HEK293 (cell line): ENCODE data around the gene ZNF790.

Source experiments
- AEBP2 ChIP-seq: fragments of 450-650 bp; formaldehyde crosslinking; IDR thresholded peaks from 2 replicates; pipeline ENCODE4 v1.5.1; 2016; ENCODE audit warnings: missing biosample characterization, missing genetic modification characterization, borderline replicate concordance
- BCL11A ChIP-seq: fragments of 450-650 bp; formaldehyde crosslinking; IDR thresholded peaks from 2 replicates; pipeline ENCODE4 v1.5.1; 2016; ENCODE audit warnings: low read depth, missing biosample characterization, missing genetic modification characterization
- GFI1B ChIP-seq: fragments of 450-650 bp; formaldehyde crosslinking; IDR thresholded peaks from 2 replicates; pipeline ENCODE4 v1.5.1; 2016; ENCODE audit warnings: missing biosample characterization, missing genetic modification characterization
- IKZF3 ChIP-seq: fragments of 450-650 bp; IDR thresholded peaks from 2 replicates; pipeline ENCODE4 v1.5.0; 2018; ENCODE audit warnings: missing biosample characterization, mild to moderate bottlenecking, missing genetic modification characterization, moderate library complexity
- SCRT2 ChIP-seq: fragments of 450-650 bp; formaldehyde crosslinking; IDR thresholded peaks from 2 replicates; pipeline ENCODE4 v1.5.1; 2016; ENCODE audit warnings: missing biosample characterization, missing genetic modification characterization
- SP3 ChIP-seq: fragments of 450-650 bp; formaldehyde crosslinking; IDR thresholded peaks from 2 replicates; pipeline ENCODE4 v1.5.1; 2016; ENCODE audit warnings: missing biosample characterization, missing genetic modification characterization
- SP7 ChIP-seq: fragments of 450-650 bp; formaldehyde crosslinking; IDR thresholded peaks from 2 replicates; pipeline ENCODE4 v1.5.1; 2016; ENCODE audit warnings: missing biosample characterization, missing genetic modification characterization
- TCF7L2 ChIP-seq: IDR thresholded peaks from 2 replicates; pipeline ENCODE4 v1.6.1; 2011; ENCODE audit warnings: low read depth, mild to moderate bottlenecking, inconsistent platforms, low read length, moderate library complexity, borderline replicate concordance
- ZBTB48 ChIP-seq: fragments of 450-650 bp; formaldehyde crosslinking; IDR thresholded peaks from 2 replicates; pipeline ENCODE4 v1.5.1; 2016; ENCODE audit warnings: missing biosample characterization, missing genetic modification characterization
- ZBTB49 ChIP-seq: fragments of 450-650 bp; formaldehyde crosslinking; IDR thresholded peaks from 2 replicates; pipeline ENCODE4 v1.5.1; 2016; ENCODE audit warnings: missing biosample characterization, missing genetic modification characterization, low read depth
- ZBTB7A ChIP-seq: fragments of 450-650 bp; formaldehyde crosslinking; IDR thresholded peaks from 2 replicates; pipeline ENCODE4 v1.5.1; 2016; ENCODE audit warnings: low read depth, missing biosample characterization, missing genetic modification characterization
- ZNF10 ChIP-seq: fragments of 450-650 bp; formaldehyde crosslinking; IDR thresholded peaks from 2 replicates; pipeline ENCODE4 v1.5.1; 2017; ENCODE audit warnings: missing biosample characterization, missing genetic modification characterization
- ZNF121 ChIP-seq: fragments of 450-650 bp; formaldehyde crosslinking; IDR thresholded peaks from 2 replicates; pipeline ENCODE4 v1.5.1; 2016; ENCODE audit warnings: missing biosample characterization, missing genetic modification characterization
- ZNF133 ChIP-seq: fragments of 450-650 bp; formaldehyde crosslinking; IDR thresholded peaks from 2 replicates; pipeline ENCODE4 v1.5.1; 2016; ENCODE audit warnings: missing biosample characterization, missing genetic modification characterization
- ZNF155 ChIP-seq: fragments of 450-650 bp; formaldehyde crosslinking; IDR thresholded peaks from 2 replicates; pipeline ENCODE4 v1.5.1; 2016; ENCODE audit warnings: missing biosample characterization, missing genetic modification characterization
- ZNF157 ChIP-seq: fragments of 450-650 bp; formaldehyde crosslinking; IDR thresholded peaks from 2 replicates; pipeline ENCODE4 v1.5.1; 2016; ENCODE audit warnings: missing biosample characterization, missing genetic modification characterization
- ZNF2 ChIP-seq: fragments of 450-650 bp; formaldehyde crosslinking; IDR thresholded peaks from 2 replicates; pipeline ENCODE4 v1.5.1; 2016; ENCODE audit warnings: missing biosample characterization, missing genetic modification characterization
- ZNF214 ChIP-seq: fragments of 450-650 bp; formaldehyde crosslinking; IDR thresholded peaks from 2 replicates; pipeline ENCODE4 v1.5.1; 2017; ENCODE audit warnings: missing biosample characterization, mild to moderate bottlenecking, missing genetic modification characterization, borderline replicate concordance
- ZNF221 ChIP-seq: fragments of 450-650 bp; formaldehyde crosslinking; IDR thresholded peaks from 2 replicates; pipeline ENCODE4 v1.5.1; 2017; ENCODE audit warnings: missing biosample characterization, missing genetic modification characterization, borderline replicate concordance
- ZNF266 ChIP-seq: fragments of 450-650 bp; formaldehyde crosslinking; IDR thresholded peaks from 2 replicates; pipeline ENCODE4 v1.5.1; 2016; ENCODE audit warnings: missing biosample characterization, missing genetic modification characterization, low read depth
- ZNF350 ChIP-seq: fragments of 450-650 bp; formaldehyde crosslinking; IDR thresholded peaks from 2 replicates; pipeline ENCODE4 v1.5.0; 2017; ENCODE audit warnings: missing biosample characterization, mild to moderate bottlenecking, missing genetic modification characterization
- ZNF404 ChIP-seq: fragments of 450-650 bp; formaldehyde crosslinking; IDR thresholded peaks from 2 replicates; pipeline ENCODE4 v1.5.1; 2017; ENCODE audit warnings: missing biosample characterization, missing genetic modification characterization
- ZNF416 ChIP-seq: fragments of 450-650 bp; formaldehyde crosslinking; IDR thresholded peaks from 2 replicates; pipeline ENCODE4 v1.5.1; 2016; ENCODE audit warnings: missing biosample characterization, missing genetic modification characterization
- ZNF426 ChIP-seq: fragments of 450-650 bp; formaldehyde crosslinking; IDR thresholded peaks from 2 replicates; pipeline ENCODE4 v1.5.1; 2017; ENCODE audit warnings: missing biosample characterization, missing genetic modification characterization, mild to moderate bottlenecking, inconsistent platforms, moderate library complexity
- ZNF521 ChIP-seq: fragments of 450-650 bp; formaldehyde crosslinking; IDR thresholded peaks from 2 replicates; pipeline ENCODE4 v1.5.1; 2017; ENCODE audit warnings: missing biosample characterization, mild to moderate bottlenecking, missing genetic modification characterization
- ZNF529 ChIP-seq: fragments of 450-650 bp; formaldehyde crosslinking; IDR thresholded peaks from 2 replicates; pipeline ENCODE4 v1.5.1; 2017; ENCODE audit warnings: missing genetic modification characterization, missing biosample characterization; ENCODE audit not compliant: insufficient replicate concordance
- ZNF561 ChIP-seq: fragments of 450-650 bp; IDR thresholded peaks from 2 replicates; pipeline ENCODE4 v1.5.1; 2018; ENCODE audit warnings: missing biosample characterization, missing genetic modification characterization, borderline replicate concordance
- ZNF610 ChIP-seq: fragments of 450-650 bp; formaldehyde crosslinking; IDR thresholded peaks from 2 replicates; pipeline ENCODE4 v1.5.1; 2016; ENCODE audit warnings: missing biosample characterization, missing genetic modification characterization, borderline replicate concordance
- ZNF658 ChIP-seq: fragments of 450-650 bp; formaldehyde crosslinking; IDR thresholded peaks from 2 replicates; pipeline ENCODE4; 2016; ENCODE audit warnings: missing biosample characterization, missing genetic modification characterization
- ZNF677 ChIP-seq: fragments of 450-650 bp; IDR thresholded peaks from 2 replicates; pipeline ENCODE4 v1.5.0; 2018; ENCODE audit warnings: missing biosample characterization, mild to moderate bottlenecking, missing genetic modification characterization, moderate library complexity
- TF ChIP-seq, protein P1 (sequence below): fragments of 450-650 bp; formaldehyde crosslinking; IDR thresholded peaks from 2 replicates; pipeline ENCODE4 v1.5.1; 2017; ENCODE audit warnings: missing biosample characterization, missing genetic modification characterization

Gene ZNF790

GRCh38 chr19:36837906-36838783, at the start of gene ZNF790 (continued):
- TF ChIP-seq, protein P1, sequence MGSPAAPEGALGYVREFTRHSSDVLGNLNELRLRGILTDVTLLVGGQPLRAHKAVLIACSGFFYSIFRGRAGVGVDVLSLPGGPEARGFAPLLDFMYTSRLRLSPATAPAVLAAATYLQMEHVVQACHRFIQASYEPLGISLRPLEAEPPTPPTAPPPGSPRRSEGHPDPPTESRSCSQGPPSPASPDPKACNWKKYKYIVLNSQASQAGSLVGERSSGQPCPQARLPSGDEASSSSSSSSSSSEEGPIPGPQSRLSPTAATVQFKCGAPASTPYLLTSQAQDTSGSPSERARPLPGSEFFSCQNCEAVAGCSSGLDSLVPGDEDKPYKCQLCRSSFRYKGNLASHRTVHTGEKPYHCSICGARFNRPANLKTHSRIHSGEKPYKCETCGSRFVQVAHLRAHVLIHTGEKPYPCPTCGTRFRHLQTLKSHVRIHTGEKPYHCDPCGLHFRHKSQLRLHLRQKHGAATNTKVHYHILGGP (tag by site-specific recombination): no peak; the same call in 1 of the 2 replicates
- TF ChIP-seq BCL11A (tag by site-specific recombination) (peak; percentile 64), ZNF610 (peak; percentile 95), ZNF416 (tag by site-specific recombination) (peak; percentile 19), TCF7L2 (peak; percentile 40; the same call in 1 of the 2 replicates), GFI1B (tag by site-specific recombination) (peak; percentile 94), ZNF404 (no peak), ZNF133 (tag by site-specific recombination) (peak; percentile 77), ZNF157 (tag by site-specific recombination) (peak; percentile 52; the same call in 1 of the 2 replicates), ZNF350 (no peak), ZNF221 (0 out of 2 replicates have a peak, but pooled peaks have one; percentile 49), ZNF677 (tag by site-specific recombination) (no peak), SCRT2 (tag by site-specific recombination) (peak; percentile 87), ZNF121 (tag by site-specific recombination) (peak; percentile 92), ZNF561 (peak; percentile 99), SP7 (tag by site-specific recombination) (peak; percentile 98), ZNF214 (tag by site-specific recombination) (no peak), ZBTB48 (peak; percentile 100), AEBP2 (tag by site-specific recombination) (0 out of 2 replicates have a peak, but pooled peaks have one; percentile 80), IKZF3 (tag by site-specific recombination) (peak; percentile 88; the same call in 1 of the 2 replicates), SP3 (tag by site-specific recombination) (peak; percentile 73; the same call in 1 of the 2 replicates), ZNF521 (tag by site-specific recombination) (no peak), ZNF529 (tag by site-specific recombination) (no peak), ZBTB49 (no peak), ZNF155 (0 out of 2 replicates have a peak, but pooled peaks have one; percentile 53), ZNF2 (tag by site-specific recombination) (peak; percentile 100), ZNF266 (tag by site-specific recombination) (peak; percentile 63; the same call in 1 of the 2 replicates), ZNF658 (tag by site-specific recombination) (peak; percentile 96; the same call in 1 of the 2 replicates), ZNF426 (tag by site-specific recombination) (no peak), ZBTB7A (tag by site-specific recombination) (peak; percentile 89; the same call in 1 of the 2 replicates), ZNF10 (no peak; the same call in 1 of the 2 replicates)
